ENCODE data around the gene SLC1A7.

DNA sequence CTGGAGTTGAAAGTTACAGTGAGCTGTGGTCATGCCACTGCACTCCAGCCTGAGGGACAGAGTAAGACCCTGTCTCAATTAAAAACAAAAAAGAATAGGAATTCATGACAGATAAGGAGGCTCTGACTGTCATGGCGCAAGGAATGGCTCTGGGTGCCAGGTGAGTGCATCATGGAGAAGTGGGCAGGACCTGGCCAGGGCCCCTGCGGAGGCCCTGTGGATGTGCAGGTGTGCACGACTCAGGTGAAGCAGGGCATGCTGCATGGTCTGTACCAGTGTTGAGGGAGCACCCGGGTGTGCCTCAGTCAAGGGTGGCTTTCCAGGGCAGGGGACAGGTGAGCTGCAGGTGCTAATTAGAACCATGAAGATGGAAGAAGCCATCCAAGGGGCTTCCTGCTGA is 14.0 kb downstream of the SLC1A7 start:
- TF ChIP-seq, protein P1, sequence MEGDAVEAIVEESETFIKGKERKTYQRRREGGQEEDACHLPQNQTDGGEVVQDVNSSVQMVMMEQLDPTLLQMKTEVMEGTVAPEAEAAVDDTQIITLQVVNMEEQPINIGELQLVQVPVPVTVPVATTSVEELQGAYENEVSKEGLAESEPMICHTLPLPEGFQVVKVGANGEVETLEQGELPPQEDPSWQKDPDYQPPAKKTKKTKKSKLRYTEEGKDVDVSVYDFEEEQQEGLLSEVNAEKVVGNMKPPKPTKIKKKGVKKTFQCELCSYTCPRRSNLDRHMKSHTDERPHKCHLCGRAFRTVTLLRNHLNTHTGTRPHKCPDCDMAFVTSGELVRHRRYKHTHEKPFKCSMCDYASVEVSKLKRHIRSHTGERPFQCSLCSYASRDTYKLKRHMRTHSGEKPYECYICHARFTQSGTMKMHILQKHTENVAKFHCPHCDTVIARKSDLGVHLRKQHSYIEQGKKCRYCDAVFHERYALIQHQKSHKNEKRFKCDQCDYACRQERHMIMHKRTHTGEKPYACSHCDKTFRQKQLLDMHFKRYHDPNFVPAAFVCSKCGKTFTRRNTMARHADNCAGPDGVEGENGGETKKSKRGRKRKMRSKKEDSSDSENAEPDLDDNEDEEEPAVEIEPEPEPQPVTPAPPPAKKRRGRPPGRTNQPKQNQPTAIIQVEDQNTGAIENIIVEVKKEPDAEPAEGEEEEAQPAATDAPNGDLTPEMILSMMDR (IDR thresholded peaks at IDR 0.05) = no peak
- TF ChIP-seq EZH2phosphoT487 (IDR thresholded peaks at IDR 0.05) (no peak), EZH2 (IDR thresholded peaks at IDR 0.05) (no peak)

Measured in neural progenitor cell (in vitro differentiated cells).